Stomach smooth muscle (tissue), 2 donors: Measurements from ENCODE around the gene BCL11A.

ENCODE experiments used
- H3K27ac ChIP-seq: one replicate; pipeline ENCODE4 v1.7.0; 2013; ENCODE audit warnings: mild to moderate bottlenecking, low read length, inconsistent platforms
- H3K27me3 ChIP-seq, 2 donors: one replicate each; pipeline ENCODE4 v1.7.0; 2013; ENCODE audit warnings: low read length in 2 of 2; ENCODE audit not compliant: insufficient read depth in 2 of 2, control insufficient read depth in 1 of 2
- H3K36me3 ChIP-seq, 2 donors: one replicate each; pipeline ENCODE4 v1.7.0; 2013; ENCODE audit warnings: low read length in 2 of 2; ENCODE audit not compliant: control insufficient read depth in 2 of 2, insufficient read depth in 2 of 2
- H3K4me1 ChIP-seq: one replicate; pipeline ENCODE4 v1.7.0; 2013; ENCODE audit warnings: low read length; ENCODE audit not compliant: control insufficient read depth, insufficient read depth
- H3K4me3 ChIP-seq, 2 donors: one replicate each; pipeline ENCODE4 v1.7.0; 2013; ENCODE audit warnings: low read length in 2 of 2
- H3K9ac ChIP-seq, 2 donors: one replicate each; pipeline ENCODE4 v1.7.0; 2013; ENCODE audit warnings: low read length in 2 of 2, mild to moderate bottlenecking in 1 of 2
- H3K9me3 ChIP-seq, 2 donors: one replicate each; pipeline ENCODE4 v1.7.0; 2013; ENCODE audit warnings: low read length in 2 of 2; ENCODE audit not compliant: control insufficient read depth in 2 of 2
- donor health status: healthy.
- donor health status: Pancreatic carcinoma.

Gene BCL11A

DNA sequence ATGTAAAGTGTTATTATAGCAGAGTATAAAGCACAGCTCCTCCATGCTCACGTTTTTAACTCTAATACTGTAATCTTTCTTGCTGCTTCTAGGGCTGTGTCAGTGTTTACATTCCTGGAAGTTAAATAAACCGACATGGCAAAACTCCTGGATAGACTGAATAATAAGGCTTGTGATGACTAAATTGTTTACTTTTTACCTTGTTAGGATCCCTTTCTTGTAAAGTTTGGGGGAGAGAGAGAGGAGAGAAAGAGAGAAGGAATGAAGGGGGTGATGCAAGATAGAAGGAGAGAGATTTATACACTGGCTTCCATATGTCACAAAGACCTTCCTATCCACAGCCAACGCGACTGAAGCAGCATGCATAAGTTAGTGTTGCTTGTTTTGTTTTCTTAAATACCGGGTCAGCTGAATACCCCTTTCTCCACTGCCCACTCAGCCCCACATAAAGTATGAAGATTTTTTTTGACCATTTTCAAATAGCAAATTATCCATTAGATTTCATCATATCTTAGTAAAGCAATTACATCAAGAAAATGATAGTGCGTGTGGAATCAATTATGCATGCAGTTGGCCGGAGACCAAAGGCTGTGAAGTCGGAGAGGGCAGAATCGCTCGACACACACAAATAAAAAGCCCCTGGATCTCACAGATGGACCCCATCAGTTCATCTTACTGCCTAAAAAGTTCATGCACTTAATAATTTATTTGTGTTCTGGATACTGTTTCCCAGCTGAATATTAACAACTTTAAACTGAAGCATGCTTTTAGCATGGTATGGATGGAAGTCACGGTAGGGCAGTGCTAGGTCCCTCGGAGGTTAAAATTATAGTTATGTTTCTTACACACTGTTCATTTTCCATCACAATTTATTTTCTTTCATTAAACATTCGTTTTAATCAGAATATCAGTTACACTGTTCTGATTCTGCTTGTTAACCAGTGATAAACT, 20.1 kb downstream of the BCL11A start:
- peak overlapping the region; percentile 41 to 49 for H3K4me3 ChIP-seq
- peak overlapping the region; percentile 71 for H3K27ac ChIP-seq
- no peaks in the 10 kb centered on the region for H3K9me3 ChIP-seq
- H3K36me3 ChIP-seq = no peaks in the 10 kb centered on the region
- peaks cover 59% of the 10 kb centered on the region for H3K4me1 ChIP-seq
- no peaks in the 10 kb centered on the region for H3K27me3 ChIP-seq
- H3K9ac ChIP-seq = peak overlapping the region; percentile 29 to 32

- no peaks in the 10 kb centered on the region for H3K9me3 ChIP-seq
- H3K9ac ChIP-seq = no peak overlapping the region
- H3K4me1 ChIP-seq = peaks cover 56% of the 10 kb centered on the region
- H3K36me3 ChIP-seq = no peaks in the 10 kb centered on the region
- H3K27me3 ChIP-seq = no peaks in the 10 kb centered on the region
- no peak overlapping the region for H3K27ac ChIP-seq
- H3K4me3 ChIP-seq = no peak overlapping the region
These were observed 21.0 kb downstream of the BCL11A start for GRCh38 chr2:60532421-60532820.

DNA sequence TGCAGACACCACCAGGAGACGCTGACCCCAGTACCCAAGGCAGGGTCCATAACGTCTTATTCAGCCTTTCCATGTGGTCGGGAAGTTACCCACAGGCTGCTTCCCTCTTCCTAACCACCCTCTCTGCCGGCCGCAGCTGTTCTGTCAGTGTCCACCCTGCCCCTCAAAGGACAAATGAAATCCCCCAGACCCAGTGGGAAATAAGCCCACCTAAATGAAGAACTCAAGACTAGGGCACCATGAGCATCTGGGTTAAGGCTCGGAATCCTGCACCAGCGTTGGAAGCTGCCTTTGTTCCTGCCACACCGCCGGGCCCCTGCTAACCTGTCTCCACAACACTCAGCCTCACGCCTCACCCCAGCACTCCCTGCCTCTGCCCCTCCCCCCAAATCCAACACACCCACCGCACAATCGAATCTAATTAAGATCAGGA, 21.7 kb downstream of the BCL11A start:
- Histone ChIP-seq H3K9ac (no peak overlapping the region), H3K4me3 (peak overlapping the region in 1 of 2 donors; percentile 16)

GRCh38 chr2:60530660-60531281, 22.7 kb downstream of the BCL11A start:
- Histone ChIP-seq H3K9ac (peak overlapping the region in 1 of 2 donors; percentile 22), H3K27me3 (no peaks in the 10 kb centered on the region), H3K27ac (no peak overlapping the region), H3K9me3 (no peaks in the 10 kb centered on the region), H3K4me1 (peaks cover 48% of the 10 kb centered on the region), H3K4me3 (peak overlapping the region; percentile 42 to 55), H3K36me3 (no peaks in the 10 kb centered on the region)

More for the DNA sequence above, 21.7 kb downstream of the BCL11A start:
- Histone ChIP-seq H3K4me1 (peaks cover 56% of the 10 kb centered on the region), H3K36me3 (no peaks in the 10 kb centered on the region), H3K27ac (peak overlapping the region; percentile 31), H3K9me3 (no peaks in the 10 kb centered on the region), H3K27me3 (no peaks in the 10 kb centered on the region)

- H3K9ac ChIP-seq = no peak overlapping the region
- peak overlapping the region in 1 of 2 donors; percentile 55 for H3K4me3 ChIP-seq
- peak overlapping the region; percentile 1 for H3K27ac ChIP-seq
- no peaks in the 10 kb centered on the region for H3K36me3 ChIP-seq
- H3K27me3 ChIP-seq = no peaks in the 10 kb centered on the region
- peaks cover 42% of the 10 kb centered on the region for H3K4me1 ChIP-seq
- no peaks in the 10 kb centered on the region for H3K9me3 ChIP-seq
These were observed 23.4 kb downstream of the BCL11A start for GRCh38 chr2:60529785-60530627.

DNA sequence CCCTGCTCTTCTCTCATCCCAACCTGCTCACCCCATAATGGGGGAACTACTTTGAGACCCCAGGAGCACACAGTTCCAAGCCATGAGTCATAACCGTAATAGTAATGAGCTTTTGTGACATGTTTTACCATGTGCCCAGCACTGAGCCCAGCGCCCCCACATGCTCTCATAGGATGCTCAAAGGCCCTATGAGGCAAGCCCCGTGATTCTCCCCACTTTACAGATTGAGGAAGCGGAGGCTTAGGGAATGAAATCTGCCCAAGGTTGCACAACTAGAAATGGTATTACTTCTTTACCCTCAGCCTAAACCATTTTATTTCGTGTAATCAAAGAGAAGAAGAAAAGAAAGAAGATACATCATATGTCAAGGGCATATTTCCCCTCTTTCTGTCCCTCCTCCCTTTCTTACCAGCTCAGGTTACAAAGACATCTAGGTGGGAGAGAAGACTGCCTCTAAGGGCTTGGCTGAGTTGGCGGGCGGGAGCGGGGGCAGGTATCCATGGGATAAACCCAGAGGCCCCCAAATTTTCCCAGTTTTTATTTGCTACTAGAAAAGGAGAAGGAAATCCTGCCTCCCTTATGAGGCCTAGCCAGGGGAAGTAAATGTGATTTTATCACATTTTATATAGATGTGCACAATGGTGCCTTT, 24.2 kb downstream of the BCL11A start:
- no peaks in the 10 kb centered on the region for H3K9me3 ChIP-seq
- no peak overlapping the region for H3K9ac ChIP-seq
- no peaks in the 10 kb centered on the region for H3K36me3 ChIP-seq
- peak overlapping the region; percentile 1 for H3K27ac ChIP-seq
- no peak overlapping the region for H3K4me3 ChIP-seq
- H3K27me3 ChIP-seq = no peaks in the 10 kb centered on the region
- peaks cover 36% of the 10 kb centered on the region for H3K4me1 ChIP-seq

- Histone ChIP-seq H3K36me3 (no peaks in the 10 kb centered on the region), H3K9me3 (no peaks in the 10 kb centered on the region), H3K4me1 (peaks cover 28% of the 10 kb centered on the region), H3K27ac (no peak overlapping the region), H3K9ac (no peak overlapping the region), H3K4me3 (no peak overlapping the region), H3K27me3 (no peaks in the 10 kb centered on the region)
These were observed 25.0 kb downstream of the BCL11A start for GRCh38 chr2:60528281-60529020.

DNA sequence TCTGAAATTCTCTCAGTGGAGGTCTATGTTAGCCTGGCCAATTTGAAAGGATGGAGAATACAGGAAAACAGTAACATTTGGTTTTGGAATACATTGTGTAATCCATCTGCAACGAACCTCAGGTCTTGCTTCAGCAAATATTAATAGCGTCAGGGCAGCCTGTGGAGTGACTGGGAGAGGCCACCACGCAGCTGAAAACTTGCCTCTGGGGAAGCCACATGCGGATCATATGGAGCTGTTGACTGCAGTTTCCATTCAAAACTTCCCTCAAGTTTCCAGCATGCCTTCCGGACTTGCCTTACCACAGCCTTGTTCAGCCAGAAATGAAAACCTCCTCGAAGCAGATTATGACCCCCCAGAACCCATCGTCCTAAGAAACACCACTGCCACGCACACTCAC, 25.7 kb downstream of the BCL11A start:
- Histone ChIP-seq H3K4me1 (peaks cover 26% of the 10 kb centered on the region), H3K4me3 (no peak overlapping the region), H3K9me3 (no peaks in the 10 kb centered on the region), H3K27ac (no peak overlapping the region), H3K9ac (peak overlapping the region in 1 of 2 donors; percentile 43), H3K27me3 (no peaks in the 10 kb centered on the region), H3K36me3 (no peaks in the 10 kb centered on the region)

DNA sequence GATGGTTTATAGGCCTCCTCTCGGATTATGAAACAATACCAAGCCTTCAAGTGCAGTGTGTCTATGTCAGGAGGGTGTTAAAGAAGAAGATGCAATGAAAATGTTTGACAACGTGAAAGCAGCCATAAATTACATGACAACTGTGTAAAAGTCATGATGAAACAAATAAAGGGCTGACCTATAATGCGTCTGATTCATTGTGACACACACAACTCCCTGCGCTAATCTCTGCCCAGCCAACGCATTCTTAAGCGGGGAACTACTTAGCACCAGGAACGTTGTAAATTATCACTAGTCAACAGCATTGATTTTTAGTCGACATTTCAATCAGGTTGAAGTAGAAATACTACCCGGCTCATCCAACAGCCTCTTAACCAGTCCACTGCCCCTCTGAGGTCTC, 26.8 kb downstream of the BCL11A start:
- H3K27ac ChIP-seq = no peak overlapping the region
- H3K4me3 ChIP-seq = no peak overlapping the region
- H3K9ac ChIP-seq = no peak overlapping the region
- H3K9me3 ChIP-seq = no peaks in the 10 kb centered on the region
- H3K36me3 ChIP-seq = no peaks in the 10 kb centered on the region
- H3K27me3 ChIP-seq = no peaks in the 10 kb centered on the region
- peaks cover 27% of the 10 kb centered on the region for H3K4me1 ChIP-seq
